Trophoblast cell (in vitro differentiated cells and primary cell): ENCODE results near the gene MYO16.

ENCODE experiments used
- DNase-seq, 2 donors: peaks; one replicate each; pipeline ENCODE4 v3.0.0-alpha.2; 2016
- H2AFZ ChIP-seq: 2 replicates; pipeline ENCODE4 v1.6.1; 2013; ENCODE audit warnings: low read length, moderate library complexity, mild to moderate bottlenecking; ENCODE audit not compliant: insufficient read depth, poor library complexity
- H2AK5ac ChIP-seq: 2 replicates; pipeline ENCODE4 v1.6.1; 2013; ENCODE audit warnings: mild to moderate bottlenecking, low read length
- H2BK120ac ChIP-seq: 2 replicates; pipeline ENCODE4 v1.6.1; 2013; ENCODE audit warnings: low read length, mild to moderate bottlenecking, moderate library complexity; ENCODE audit not compliant: insufficient read depth, poor library complexity
- H2BK12ac ChIP-seq: 2 replicates; pipeline ENCODE4 v1.6.1; 2013; ENCODE audit warnings: mild to moderate bottlenecking, low read length, moderate library complexity
- H2BK5ac ChIP-seq: 2 replicates; pipeline ENCODE4 v1.6.1; 2013; ENCODE audit warnings: low read length, low read depth, moderate library complexity, mild to moderate bottlenecking; ENCODE audit not compliant: poor library complexity
- H3K14ac ChIP-seq: 2 replicates; pipeline ENCODE4 v1.6.1; 2013; ENCODE audit warnings: mild to moderate bottlenecking, low read length
- H3K18ac ChIP-seq: 2 replicates; pipeline ENCODE4 v1.6.1; 2013; ENCODE audit warnings: mild to moderate bottlenecking, low read length
- H3K23ac ChIP-seq: 2 replicates; pipeline ENCODE4 v1.6.1; 2013; ENCODE audit warnings: low read length
- H3K27ac ChIP-seq: 2 replicates; pipeline ENCODE4 v1.5.1; 2013; ENCODE audit warnings: low read depth, mild to moderate bottlenecking, inconsistent platforms, low read length, moderate library complexity
- H3K27me3 ChIP-seq: 2 replicates; pipeline ENCODE4 v1.6.1; 2013; ENCODE audit warnings: inconsistent platforms, mild to moderate bottlenecking, low read length, moderate library complexity; ENCODE audit not compliant: insufficient read depth
- H3K36me3 ChIP-seq, 2 experiments: 1 replicate in 1 of 2; 2 replicates in 1 of 2; pipeline ENCODE4 v1.6.1; 2013; ENCODE audit warnings: low read length in 2 of 2, mild to moderate bottlenecking in 2 of 2, moderate library complexity in 1 of 2; ENCODE audit not compliant: insufficient read depth in 2 of 2, control insufficient read depth in 1 of 2
- H3K4ac ChIP-seq: 2 replicates; pipeline ENCODE4 v1.6.1; 2013; ENCODE audit warnings: low read depth, mild to moderate bottlenecking, low read length, moderate library complexity
- H3K4me1 ChIP-seq, 2 experiments: 1 replicate in 1 of 2; 2 replicates in 1 of 2; pipeline ENCODE4 v1.6.1; 2013; ENCODE audit warnings: low read length in 2 of 2, mild to moderate bottlenecking in 2 of 2, moderate library complexity in 1 of 2; ENCODE audit not compliant: insufficient read depth in 2 of 2, control insufficient read depth in 1 of 2
- H3K4me2 ChIP-seq: 2 replicates; pipeline ENCODE4 v1.6.1; 2013; ENCODE audit warnings: inconsistent platforms, mild to moderate bottlenecking, low read length, moderate library complexity
- H3K4me3 ChIP-seq: 2 replicates; pipeline ENCODE4 v1.5.1; 2013; ENCODE audit warnings: mild to moderate bottlenecking, low read depth, low read length, inconsistent platforms
- H3K79me1 ChIP-seq: one replicate; pipeline ENCODE4 v1.6.1; 2013; ENCODE audit warnings: low read length
- H3K79me2 ChIP-seq: 2 replicates; pipeline ENCODE4 v1.6.1; 2013; ENCODE audit warnings: low read length, mild to moderate bottlenecking; ENCODE audit not compliant: control insufficient read depth, insufficient read depth, poor library complexity
- H3K9ac ChIP-seq: 2 replicates; pipeline ENCODE4 v1.6.1; 2013; ENCODE audit warnings: mild to moderate bottlenecking, low read length
- H3K9me3 ChIP-seq: 2 replicates; pipeline ENCODE4 v1.6.1; 2013; ENCODE audit warnings: low read depth, mild to moderate bottlenecking, control low read depth, inconsistent platforms, low read length; ENCODE audit not compliant: insufficient read depth
- H4K12ac ChIP-seq: 2 replicates; pipeline ENCODE4 v1.6.1; 2013; ENCODE audit warnings: low read depth, mild to moderate bottlenecking, low read length, moderate library complexity
- H4K8ac ChIP-seq: 2 replicates; pipeline ENCODE4 v1.6.1; 2013; ENCODE audit warnings: low read depth, mild to moderate bottlenecking, low read length, moderate library complexity
- H4K91ac ChIP-seq: one replicate; pipeline ENCODE4 v1.6.1; 2013; ENCODE audit warnings: low read depth, mild to moderate bottlenecking, low read length, moderate library complexity
- WGBS: extraction: QIAGEN DNeasy Blood & Tissue Kit; methylation state at CpG from one replicate; pipeline ENCODE4 v1.1.7; 2013; ENCODE audit warnings: missing lambda C conversion rate; ENCODE audit not compliant: insufficient read length, insufficient coverage; ENCODE audit errors: extremely low coverage; 5-methylcytosine and 5-hydroxymethylcytosine counted together

MYO16 gene

DNA sequence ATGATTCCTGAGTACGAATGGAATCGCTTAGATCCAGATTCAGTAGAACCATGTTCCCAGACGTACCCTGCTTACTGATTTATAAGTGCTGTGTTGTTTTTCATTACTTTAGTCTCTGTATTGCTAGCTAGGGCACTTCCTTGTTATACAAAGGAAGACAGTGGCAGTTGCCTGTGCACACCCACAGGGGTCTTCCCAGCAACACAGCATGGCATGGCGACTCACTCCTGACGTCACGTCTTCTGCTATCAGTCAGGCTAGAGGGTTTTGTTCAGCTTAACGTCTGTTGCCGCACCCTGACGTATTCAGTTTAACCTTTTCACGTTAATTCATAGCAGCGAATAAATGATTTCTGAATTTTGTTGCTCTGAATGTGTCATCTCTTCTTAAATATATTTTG is 295.1 kb downstream of the MYO16 start:
- no peak overlapping the region for H3K18ac ChIP-seq

DNA sequence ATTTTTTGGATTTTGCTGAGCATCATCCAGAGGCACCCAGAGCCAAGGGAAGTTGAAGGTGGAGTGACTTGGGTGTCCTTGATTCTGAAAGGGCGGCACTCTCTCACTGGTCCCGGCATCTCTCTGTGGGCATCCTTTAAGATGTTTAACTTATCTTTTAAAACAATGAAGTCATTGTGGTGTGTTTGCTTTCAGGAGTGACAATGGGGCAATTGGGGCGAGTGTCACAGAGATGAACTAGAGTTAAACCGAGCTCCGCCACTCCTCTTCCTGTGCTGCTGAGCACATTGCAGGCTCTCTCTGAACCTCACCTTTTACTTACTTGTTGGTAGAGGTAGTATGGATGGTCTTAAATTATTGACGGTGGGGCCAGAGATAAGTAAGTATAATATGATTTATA is 295.7 kb downstream of the MYO16 start:
- Histone ChIP-seq H4K12ac (no peak overlapping the region), H3K4ac (no peak overlapping the region), H3K79me1 (no peaks in the 10 kb centered on the region), H3K4me2 (no peak overlapping the region), H3K27me3 (no peaks in the 10 kb centered on the region), H2AFZ (no peak overlapping the region), H2AK5ac (no peak overlapping the region), H4K91ac (no peak overlapping the region), H3K27ac (no peak overlapping the region), H3K36me3 (no peaks in the 10 kb centered on the region), H2BK12ac (no peak overlapping the region), H4K8ac (no peak overlapping the region), H3K18ac (no peak overlapping the region), H3K79me2 (no peaks in the 10 kb centered on the region), H2BK120ac (no peak overlapping the region), H3K4me3 (no peak overlapping the region), H3K9ac (no peak overlapping the region), H3K4me1 (no peaks in the 10 kb centered on the region), H2BK5ac (no peak overlapping the region), H3K23ac (no peak overlapping the region), H3K14ac (no peak overlapping the region), H3K9me3 (peaks cover 4% of the 10 kb centered on the region)
- DNase-seq, result no peak
- no CpG with 5 or more reads among the region's 6 CpGs for WGBS

More for the DNA sequence above, 295.1 kb downstream of the MYO16 start:
- no peak overlapping the region for H3K4me3 ChIP-seq
- no peaks in the 10 kb centered on the region for H3K27me3 ChIP-seq
- no peak overlapping the region for H2BK12ac ChIP-seq
- H2AK5ac ChIP-seq, result no peak overlapping the region
- H3K4ac ChIP-seq, result no peak overlapping the region
- H2BK120ac ChIP-seq, result no peak overlapping the region
- H3K9me3 ChIP-seq, result peaks cover 4% of the 10 kb centered on the region
- no peak overlapping the region for H4K8ac ChIP-seq
- no peak overlapping the region for H4K91ac ChIP-seq
- H3K36me3 ChIP-seq, result no peaks in the 10 kb centered on the region
- H3K9ac ChIP-seq, result no peak overlapping the region
- WGBS, result no CpG with 5 or more reads among the region's 11 CpGs
- H2BK5ac ChIP-seq, result no peak overlapping the region
- no peak overlapping the region for H3K14ac ChIP-seq
- H2AFZ ChIP-seq, result no peak overlapping the region
- no peak overlapping the region for H4K12ac ChIP-seq
- H3K27ac ChIP-seq, result no peak overlapping the region
- no peaks in the 10 kb centered on the region for H3K79me2 ChIP-seq
- H3K4me1 ChIP-seq, result no peaks in the 10 kb centered on the region
- H3K4me2 ChIP-seq, result no peak overlapping the region
- H3K79me1 ChIP-seq, result no peaks in the 10 kb centered on the region
- DNase-seq, result peak in 1 of 2 donors; percentile 17
- H3K23ac ChIP-seq, result no peak overlapping the region

DNA sequence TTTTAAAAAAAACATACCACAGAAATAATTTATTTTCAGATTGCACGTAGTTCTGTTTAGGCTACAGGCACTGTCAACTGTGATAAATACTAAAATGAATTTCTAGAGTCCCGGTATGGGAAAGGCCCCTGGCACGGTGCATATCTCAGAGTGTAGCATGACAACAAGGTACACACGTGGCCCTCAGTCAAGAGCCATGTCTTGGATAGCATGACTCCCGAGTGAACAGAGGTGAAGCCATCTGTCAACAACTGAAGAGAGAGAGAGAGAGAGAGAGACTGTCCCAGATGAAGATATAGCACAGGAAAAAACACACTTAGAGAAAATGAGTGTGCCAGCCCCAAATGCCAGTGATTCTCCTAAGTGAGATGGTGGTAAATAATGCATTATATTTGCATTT is 297.5 kb downstream of the MYO16 start:
- H3K79me1 ChIP-seq, result no peaks in the 10 kb centered on the region
- H3K9me3 ChIP-seq, result no peaks in the 10 kb centered on the region
- H3K9ac ChIP-seq, result no peak overlapping the region
- H4K8ac ChIP-seq, result no peak overlapping the region
- no peaks in the 10 kb centered on the region for H3K79me2 ChIP-seq
- H3K4me2 ChIP-seq, result no peak overlapping the region
- H2AFZ ChIP-seq, result no peak overlapping the region
- H4K91ac ChIP-seq, result no peak overlapping the region
- H3K36me3 ChIP-seq, result no peaks in the 10 kb centered on the region
- H3K18ac ChIP-seq, result no peak overlapping the region
- H2BK12ac ChIP-seq, result no peak overlapping the region
- no peak overlapping the region for H3K23ac ChIP-seq
- H4K12ac ChIP-seq, result no peak overlapping the region
- no peak overlapping the region for H2BK120ac ChIP-seq
- H3K4ac ChIP-seq, result no peak overlapping the region
- no peaks in the 10 kb centered on the region for H3K4me1 ChIP-seq
- no peak overlapping the region for H2BK5ac ChIP-seq
- H3K27me3 ChIP-seq, result no peaks in the 10 kb centered on the region
- H2AK5ac ChIP-seq, result no peak overlapping the region
- no peak overlapping the region for H3K4me3 ChIP-seq
- WGBS, result no CpG with 5 or more reads among the region's 5 CpGs
- no peak overlapping the region for H3K27ac ChIP-seq
- DNase-seq, result no peak
- H3K14ac ChIP-seq, result no peak overlapping the region

DNA sequence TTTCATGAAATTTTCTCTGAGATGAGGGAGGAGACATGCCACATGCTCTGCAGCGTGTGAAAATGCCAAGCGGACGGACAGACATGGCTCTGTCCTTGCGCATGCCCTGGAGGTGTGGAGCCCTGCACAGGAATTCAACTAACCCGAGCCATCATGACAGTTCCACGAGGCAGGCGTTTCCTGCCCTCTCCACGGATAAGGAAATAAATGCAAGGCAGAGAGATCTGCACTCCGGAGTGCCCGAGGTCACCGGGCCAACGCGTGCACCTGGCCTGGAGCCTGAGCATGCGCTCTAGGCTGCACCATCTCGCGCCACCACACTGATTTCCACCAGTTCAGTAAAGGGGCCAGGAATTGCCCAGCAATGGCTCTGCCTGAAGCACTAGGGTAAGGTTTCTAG is 298.2 kb downstream of the MYO16 start:
- Histone ChIP-seq H2AK5ac (no peak overlapping the region), H3K23ac (no peak overlapping the region), H3K18ac (no peak overlapping the region), H3K27me3 (no peaks in the 10 kb centered on the region), H3K4me2 (no peak overlapping the region), H4K12ac (no peak overlapping the region), H4K8ac (no peak overlapping the region), H3K4ac (no peak overlapping the region), H2AFZ (no peak overlapping the region), H2BK12ac (no peak overlapping the region), H2BK5ac (no peak overlapping the region), H3K9ac (no peak overlapping the region), H4K91ac (no peak overlapping the region), H3K36me3 (no peaks in the 10 kb centered on the region), H3K14ac (no peak overlapping the region), H3K4me1 (no peaks in the 10 kb centered on the region), H3K79me2 (no peaks in the 10 kb centered on the region), H3K27ac (no peak overlapping the region), H3K9me3 (no peaks in the 10 kb centered on the region), H3K79me1 (no peaks in the 10 kb centered on the region), H3K4me3 (no peak overlapping the region), H2BK120ac (no peak overlapping the region)
- DNase-seq, result no peak
- no CpG with 5 or more reads among the region's 16 CpGs for WGBS
